ENCODE data around the gene NTPCR. TPM values are rescaled to one million over a fixed set of nuclear protein-coding genes. Genes with fewer than 3 reads are reported as not detected.
"Not testable (repeated sequence)": the region's sequence is repeated elsewhere in the genome, so short reads cannot be mapped to it uniquely, and the experiment has no call there.

NTPCR gene
- total RNA-seq, 4 donors from 2014 or later: 13.5 to 53.3 (median 37.2) TPM

- Histone ChIP-seq H3K36me3 (no peaks in the 10 kb centered on the region), H3K27ac (no peak overlapping the region), H3K9me3 (peaks cover 0 to 4% of the 10 kb centered on the region in 2 donors), H3K4me1 (no peaks in the 10 kb centered on the region), H3K27me3 (no peaks in the 10 kb centered on the region), H3K4me3 (no peak overlapping the region)
- in situ Hi-C loops (cut with MboI; ENCODE audit: low pct_ligation_motif_present in 1 of 4, low pct_unique_long_range_greater_than_20kb in 1 of 4, low sequenced_read_pairs in 3 of 4): no loop called here
- WGBS, 2 donors (ENCODE audit: low coverage in 1 of 2): 60 to 98% methylated on average over 1 to 15 of the region's 15 CpGs
- TF ChIP-seq POLR2AphosphoS5 (IDR thresholded peaks at IDR 0.05) (no peak), EP300 (IDR thresholded peaks at IDR 0.05; ENCODE audit: low read depth) (no peak), POLR2A (IDR thresholded peaks at IDR 0.05) (no peak), CTCF (IDR thresholded peaks at IDR 0.05) (no peak)
- DNase-seq: no peak
- intact Hi-C loops (cut with DNase I; ENCODE audit: low total_unique reads): no loop called here
Observed at GRCh38 chr1:232998138-232998537, 47.7 kb downstream of the NTPCR start.

- Histone ChIP-seq H3K4me3 (no peak overlapping the region), H3K27me3 (no peaks in the 10 kb centered on the region), H3K27ac (no peak overlapping the region), H3K36me3 (no peaks in the 10 kb centered on the region), H3K9me3 (peaks cover 0 to under 1% of the 10 kb centered on the region in 2 donors), H3K4me1 (no peaks in the 10 kb centered on the region)
- TF ChIP-seq POLR2AphosphoS5 (IDR thresholded peaks at IDR 0.05): no peak
- no peak for TF ChIP-seq CTCF (IDR thresholded peaks at IDR 0.05)
- WGBS, 2 donors (ENCODE audit: low coverage in 1 of 2): 66 to 100% methylated on average over 3 of the region's 3 CpGs
- DNase-seq: no peak
- in situ Hi-C loops (cut with MboI; ENCODE audit: low pct_ligation_motif_present in 1 of 4, low pct_unique_long_range_greater_than_20kb in 1 of 4, low sequenced_read_pairs in 3 of 4) (no loop called here), intact Hi-C loops (cut with DNase I; ENCODE audit: low total_unique reads) (no loop called here)
Observed at GRCh38 chr1:232998646-232999045, 48.2 kb downstream of the NTPCR start.

GRCh38 chr1:232999956-233000625, 49.7 kb downstream of the NTPCR start:
- intact Hi-C loops (cut with DNase I; ENCODE audit: low total_unique reads) (no loop called here), in situ Hi-C loops (cut with MboI; ENCODE audit: low pct_ligation_motif_present in 1 of 4, low pct_unique_long_range_greater_than_20kb in 1 of 4, low sequenced_read_pairs in 3 of 4) (no loop called here)
- no peaks in the 10 kb centered on the region for H3K4me1 ChIP-seq
- H3K36me3 ChIP-seq: no peaks in the 10 kb centered on the region
- H3K27ac ChIP-seq: no peak overlapping the region
- TF ChIP-seq EP300 (IDR thresholded peaks at IDR 0.05; ENCODE audit: low read depth): no peak
- no peak for TF ChIP-seq CTCF (IDR thresholded peaks at IDR 0.05)
- no peak for TF ChIP-seq POLR2AphosphoS5 (IDR thresholded peaks at IDR 0.05)
- no peak for TF ChIP-seq POLR2A (IDR thresholded peaks at IDR 0.05)
- H3K9me3 ChIP-seq: no peaks in the 10 kb centered on the region
- no peaks in the 10 kb centered on the region for H3K27me3 ChIP-seq
- H3K4me3 ChIP-seq: no peak overlapping the region
- no peak for DNase-seq
- 98% methylated on average over 16 of the region's 16 CpGs; no CpG with 5 or more reads in 1 of the 2 donors for WGBS, 2 donors (ENCODE audit: low coverage in 1 of 2)

- WGBS, 2 donors (ENCODE audit: low coverage in 1 of 2): 92 to 97% methylated on average over 5 of the region's 5 CpGs
- H3K36me3 ChIP-seq; DNase-seq; H3K4me1 ChIP-seq; intact Hi-C loops (cut with DNase I; ENCODE audit: low total_unique reads); H3K27me3 ChIP-seq; in situ Hi-C loops (cut with MboI; ENCODE audit: low pct_ligation_motif_present in 1 of 4, low pct_unique_long_range_greater_than_20kb in 1 of 4, low sequenced_read_pairs in 3 of 4); H3K9me3 ChIP-seq; H3K27ac ChIP-seq; H3K4me3 ChIP-seq: not testable (repeated sequence)
Observed at GRCh38 chr1:233003638-233004037, 53.2 kb downstream of the NTPCR start.

GRCh38 chr1:233004451-233004850, 54.0 kb downstream of the NTPCR start:
- Histone ChIP-seq H3K36me3 (no peaks in the 10 kb centered on the region), H3K27me3 (no peaks in the 10 kb centered on the region), H3K27ac (no peak overlapping the region), H3K4me1 (no peaks in the 10 kb centered on the region), H3K9me3 (no peaks in the 10 kb centered on the region), H3K4me3 (no peak overlapping the region)
- TF ChIP-seq CTCF (IDR thresholded peaks at IDR 0.05) (no peak), EP300 (IDR thresholded peaks at IDR 0.05; ENCODE audit: low read depth) (no peak), POLR2AphosphoS5 (IDR thresholded peaks at IDR 0.05) (no peak)
- intact Hi-C loops (cut with DNase I; ENCODE audit: low total_unique reads) (no loop called here), in situ Hi-C loops (cut with MboI; ENCODE audit: low pct_ligation_motif_present in 1 of 4, low pct_unique_long_range_greater_than_20kb in 1 of 4, low sequenced_read_pairs in 3 of 4) (no loop called here)
- DNase-seq: no peak
- 93 to 100% methylated on average over 2 to 9 of the region's 9 CpGs for WGBS, 2 donors (ENCODE audit: low coverage in 1 of 2)

All from transverse colon (tissue), 4 donors.